Endothelial cell (in vitro differentiated cells): ENCODE results near the gene TSPAN11. TPM values are rescaled to one million over a fixed set of nuclear protein-coding genes. Genes with fewer than 3 reads are reported as not detected.

ENCODE experiments used
- DNase-seq: peaks from one replicate; pipeline ENCODE4 v3.0.0; 2021; ENCODE audit warnings: low spot score
- H3K27ac Mint-ChIP-seq: one replicate; pipeline ENCODE4 v1.8.0; 2021; ENCODE audit warnings: mixed read lengths, inconsistent platforms; ENCODE audit not compliant: unreplicated experiment
- H3K27me3 Mint-ChIP-seq: one replicate; pipeline ENCODE4 v1.8.0; 2021; ENCODE audit warnings: mild to moderate bottlenecking, moderate library complexity, mixed read lengths, inconsistent platforms; ENCODE audit not compliant: unreplicated experiment
- H3K36me3 Mint-ChIP-seq: one replicate; pipeline ENCODE4 v1.8.0; 2021; ENCODE audit warnings: mild to moderate bottlenecking, low read depth, mixed read lengths, inconsistent platforms; ENCODE audit not compliant: unreplicated experiment
- H3K4me1 Mint-ChIP-seq: one replicate; pipeline ENCODE4 v1.8.0; 2021; ENCODE audit warnings: mild to moderate bottlenecking, mixed read lengths, inconsistent platforms; ENCODE audit not compliant: unreplicated experiment
- H3K4me3 Mint-ChIP-seq: one replicate; pipeline ENCODE4 v1.8.0; 2021; ENCODE audit warnings: mild to moderate bottlenecking, mixed read lengths, inconsistent platforms; ENCODE audit not compliant: unreplicated experiment
- H3K9me3 Mint-ChIP-seq: one replicate; pipeline ENCODE4 v1.8.0; 2021; ENCODE audit warnings: mixed read lengths, inconsistent platforms; ENCODE audit not compliant: unreplicated experiment
- CTCF ChIP-seq: fragments of 200-600 bp; sonication (generic); IDR thresholded peaks from one replicate; pipeline ENCODE4 v1.5.0; 2021; ENCODE audit warnings: antibody characterized with exemption; ENCODE audit not compliant: unreplicated experiment
- total RNA-seq: library from RNA; stranded (reverse); fragmentation: NEBNext Ultra II Directional; extraction: Animal tissue kit (Norgen Biotek cat#: 25700); gene quantifications from one replicate; pipeline ENCODE4 v1.2.1, GENCODE V29; 2021; ENCODE audit not compliant: unreplicated experiment

The TSPAN11 gene
- total RNA-seq, 1 donor from 2014 or later, result 3.6 TPM

DNA sequence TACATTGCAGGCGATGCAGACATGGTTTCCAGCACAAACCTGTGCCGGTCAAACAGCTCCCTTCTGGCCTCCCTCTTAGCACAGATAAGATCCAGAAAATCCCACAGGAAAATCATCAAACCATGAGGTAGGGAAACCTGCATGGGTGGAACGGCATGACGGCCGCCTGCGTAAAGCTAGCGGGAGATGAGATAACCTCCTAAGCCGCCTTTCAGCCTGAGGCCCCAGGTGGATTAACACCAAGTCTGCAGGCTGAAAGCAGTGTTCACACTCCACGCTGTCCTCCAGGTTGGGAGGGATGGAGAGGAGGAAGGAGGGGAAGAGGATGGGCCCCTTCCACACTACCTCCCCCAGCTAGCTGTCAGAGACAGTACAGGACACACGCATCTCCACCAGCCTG, 63.8 kb downstream of the TSPAN11 start:
- no peak overlapping the region for H3K27ac Mint-ChIP-seq

DNA sequence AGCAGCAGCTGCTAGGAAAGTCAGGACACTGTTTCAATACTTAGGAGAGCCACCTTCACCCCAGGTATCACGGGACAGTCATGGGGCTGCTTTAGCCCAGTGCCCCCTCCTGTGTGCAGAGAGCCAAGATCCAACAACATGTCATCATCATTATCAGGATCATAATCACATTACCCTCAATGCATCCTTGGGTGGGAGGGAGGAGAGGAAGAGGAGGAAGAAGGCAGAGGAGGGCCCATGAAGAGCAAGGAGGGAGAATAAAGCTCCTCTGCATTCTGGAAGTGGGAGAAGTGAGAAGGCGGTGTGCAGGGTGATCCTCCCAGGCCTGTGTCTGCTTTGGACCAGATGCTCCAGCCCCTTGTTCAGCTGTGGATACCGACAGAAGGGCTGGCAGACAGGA, 64.2 kb downstream of the TSPAN11 start:
- no peak for DNase-seq
- no peak for TF ChIP-seq CTCF
- Mint-ChIP-seq H3K9me3 (no peaks in the 10 kb centered on the region), H3K36me3 (no peaks in the 10 kb centered on the region), H3K27me3 (peaks cover 12% of the 10 kb centered on the region), H3K27ac (no peak overlapping the region), H3K4me1 (peaks cover 2% of the 10 kb centered on the region), H3K4me3 (no peak overlapping the region)

More for the DNA sequence above, 63.8 kb downstream of the TSPAN11 start:
- Mint-ChIP-seq H3K9me3 (no peaks in the 10 kb centered on the region), H3K36me3 (no peaks in the 10 kb centered on the region), H3K4me1 (peaks cover 2% of the 10 kb centered on the region), H3K27me3 (peaks cover 10% of the 10 kb centered on the region), H3K4me3 (no peak overlapping the region)
- TF ChIP-seq CTCF, result no peak
- DNase-seq, result no peak

DNA sequence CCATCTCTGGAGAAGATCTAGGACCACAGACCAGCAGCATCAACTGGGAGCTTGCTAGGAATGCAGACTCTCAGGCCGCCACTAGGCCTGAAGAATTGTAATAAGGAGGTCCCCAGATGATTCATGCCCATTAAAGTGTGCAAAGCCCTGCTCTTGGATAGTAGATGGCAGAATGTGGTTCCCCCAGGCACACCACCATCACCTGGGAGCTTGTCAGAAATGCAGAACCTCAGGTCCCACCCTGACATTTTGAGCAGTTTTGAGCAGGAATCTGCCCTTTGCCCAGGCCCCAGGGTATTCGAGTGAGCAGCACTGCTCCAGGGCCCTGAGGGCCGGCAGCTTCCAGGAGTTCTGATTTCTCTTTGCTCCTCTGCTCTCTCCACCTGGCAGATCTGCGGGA, 64.9 kb downstream of the TSPAN11 start:
- Mint-ChIP-seq H3K4me3 (no peak overlapping the region), H3K27ac (no peak overlapping the region)

DNA sequence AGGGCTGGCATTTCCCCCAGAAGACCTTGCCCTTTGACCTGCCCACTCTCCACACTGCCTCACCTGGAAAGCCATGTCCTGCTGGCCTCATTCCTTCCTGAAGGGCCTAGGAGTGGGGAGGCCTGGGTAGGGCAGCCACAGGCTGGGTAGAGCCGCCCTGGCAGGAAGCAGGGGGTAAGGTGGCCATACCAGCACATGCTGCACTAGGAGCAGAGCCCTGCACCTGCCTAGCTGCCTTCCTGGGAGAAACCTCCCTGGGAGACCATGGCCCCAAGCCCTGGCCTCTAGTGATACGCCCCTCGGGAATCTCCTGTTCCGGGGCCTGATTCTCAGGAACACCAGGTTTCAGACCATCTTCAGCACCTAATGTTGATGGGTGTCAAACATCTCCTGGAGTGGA, 65.8 kb downstream of the TSPAN11 start:
- no peak for DNase-seq
- Mint-ChIP-seq H3K27me3 (peaks cover 12% of the 10 kb centered on the region), H3K4me1 (peaks cover 4% of the 10 kb centered on the region), H3K4me3 (no peak overlapping the region), H3K9me3 (no peaks in the 10 kb centered on the region), H3K27ac (no peak overlapping the region), H3K36me3 (no peaks in the 10 kb centered on the region)
- no peak for TF ChIP-seq CTCF

More for the DNA sequence above, 64.9 kb downstream of the TSPAN11 start:
- DNase-seq, result no peak
- H3K36me3 Mint-ChIP-seq, result no peaks in the 10 kb centered on the region
- H3K9me3 Mint-ChIP-seq, result no peaks in the 10 kb centered on the region
- H3K4me1 Mint-ChIP-seq, result peaks cover 2% of the 10 kb centered on the region
- no peak for TF ChIP-seq CTCF
- H3K27me3 Mint-ChIP-seq, result peaks cover 13% of the 10 kb centered on the region

GRCh38 chr12:30993766-30994165, 67.2 kb downstream of the TSPAN11 start:
- no peak for DNase-seq
- Mint-ChIP-seq H3K4me3 (no peak overlapping the region), H3K4me1 (peaks cover 4% of the 10 kb centered on the region), H3K27ac (no peak overlapping the region), H3K9me3 (no peaks in the 10 kb centered on the region), H3K36me3 (no peaks in the 10 kb centered on the region), H3K27me3 (peaks cover 12% of the 10 kb centered on the region)
- no peak for TF ChIP-seq CTCF
